Measurements from ENCODE around the gene CNTLN.

DNA sequence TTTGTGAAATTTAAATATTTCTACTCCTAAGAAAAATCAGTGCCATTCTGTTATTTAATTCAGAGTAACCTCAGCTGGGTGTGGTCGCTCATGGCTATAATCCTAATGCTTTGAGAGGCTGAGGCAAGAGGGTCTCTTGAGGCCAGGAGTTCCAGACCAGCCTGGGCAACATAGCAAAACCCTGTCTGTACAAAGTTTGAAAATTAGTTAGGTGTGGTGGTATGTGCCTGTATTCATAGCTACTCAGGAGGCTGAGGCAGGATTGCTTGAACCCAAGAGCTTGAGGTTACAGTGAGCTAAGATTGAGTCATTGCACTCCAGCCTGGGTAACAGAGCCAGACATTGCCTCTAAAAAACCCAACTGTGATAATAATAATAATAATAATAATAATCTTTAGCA is 44.8 kb upstream of the CNTLN start:
- TF ChIP-seq, protein P1, sequence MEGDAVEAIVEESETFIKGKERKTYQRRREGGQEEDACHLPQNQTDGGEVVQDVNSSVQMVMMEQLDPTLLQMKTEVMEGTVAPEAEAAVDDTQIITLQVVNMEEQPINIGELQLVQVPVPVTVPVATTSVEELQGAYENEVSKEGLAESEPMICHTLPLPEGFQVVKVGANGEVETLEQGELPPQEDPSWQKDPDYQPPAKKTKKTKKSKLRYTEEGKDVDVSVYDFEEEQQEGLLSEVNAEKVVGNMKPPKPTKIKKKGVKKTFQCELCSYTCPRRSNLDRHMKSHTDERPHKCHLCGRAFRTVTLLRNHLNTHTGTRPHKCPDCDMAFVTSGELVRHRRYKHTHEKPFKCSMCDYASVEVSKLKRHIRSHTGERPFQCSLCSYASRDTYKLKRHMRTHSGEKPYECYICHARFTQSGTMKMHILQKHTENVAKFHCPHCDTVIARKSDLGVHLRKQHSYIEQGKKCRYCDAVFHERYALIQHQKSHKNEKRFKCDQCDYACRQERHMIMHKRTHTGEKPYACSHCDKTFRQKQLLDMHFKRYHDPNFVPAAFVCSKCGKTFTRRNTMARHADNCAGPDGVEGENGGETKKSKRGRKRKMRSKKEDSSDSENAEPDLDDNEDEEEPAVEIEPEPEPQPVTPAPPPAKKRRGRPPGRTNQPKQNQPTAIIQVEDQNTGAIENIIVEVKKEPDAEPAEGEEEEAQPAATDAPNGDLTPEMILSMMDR (IDR thresholded peaks at IDR 0.05) = no peak
- TF ChIP-seq POLR2A (IDR thresholded peaks at IDR 0.05) (no peak), EP300 (IDR thresholded peaks at IDR 0.05) (no peak)
